BE2C (cell line): ENCODE data around the gene SRD5A1.

Source experiments
- DNase-seq: peaks from one replicate; pipeline ENCODE4 v3.0.0-alpha.2; 2020
- H3K27me3 ChIP-seq: fragments of 250-450 bp; sonication (Bioruptor Pico); 2 replicates; pipeline ENCODE4 v1.5.1; 2020; ENCODE audit warnings: mild to moderate bottlenecking
- H3K36me3 ChIP-seq: fragments of 250-450 bp; sonication (Bioruptor Pico); 2 replicates; pipeline ENCODE4 v1.5.1; 2020; ENCODE audit warnings: mild to moderate bottlenecking
- H3K4me1 ChIP-seq: fragments of 250-450 bp; sonication (Bioruptor Pico); 2 replicates; pipeline ENCODE4 v1.5.1; 2020
- H3K4me3 ChIP-seq: 2 replicates; pipeline ENCODE4 v1.5.1; 2011; ENCODE audit warnings: low read depth, low read length
- H3K9me3 ChIP-seq: fragments of 250-450 bp; sonication (Bioruptor Pico); 2 replicates; pipeline ENCODE4 v1.5.1; 2020
- TF ChIP-seq, protein P1 (sequence below): IDR thresholded peaks from 2 replicates; pipeline ENCODE4 v1.5.1; 2012; ENCODE audit warnings: mild to moderate bottlenecking, low read depth, low read length

The SRD5A1 gene

DNA sequence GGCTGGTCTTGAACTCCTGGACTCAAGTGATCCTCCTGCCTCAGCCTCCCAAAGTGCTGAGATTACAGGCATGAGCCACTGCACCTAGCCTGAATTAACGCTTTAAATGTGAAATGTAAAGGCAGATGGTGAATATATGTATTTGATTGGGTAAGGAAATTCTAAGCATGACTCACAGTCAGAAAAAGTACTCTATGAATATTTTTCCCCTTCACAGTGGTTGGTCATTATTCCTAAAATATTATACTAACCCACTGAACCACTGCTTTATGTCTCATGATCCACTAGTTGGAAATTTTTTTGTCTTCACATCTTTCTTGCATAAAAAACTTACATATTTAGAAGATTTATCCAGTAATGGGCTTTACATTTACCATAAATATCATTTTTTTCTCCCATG, 65.5 kb downstream of the SRD5A1 start:
- Histone ChIP-seq H3K4me1 (no peaks in the 10 kb centered on the region), H3K9me3 (no peaks in the 10 kb centered on the region), H3K4me3 (no peak overlapping the region), H3K36me3 (no peaks in the 10 kb centered on the region), H3K27me3 (peaks cover 12% of the 10 kb centered on the region)
- TF ChIP-seq, protein P1, sequence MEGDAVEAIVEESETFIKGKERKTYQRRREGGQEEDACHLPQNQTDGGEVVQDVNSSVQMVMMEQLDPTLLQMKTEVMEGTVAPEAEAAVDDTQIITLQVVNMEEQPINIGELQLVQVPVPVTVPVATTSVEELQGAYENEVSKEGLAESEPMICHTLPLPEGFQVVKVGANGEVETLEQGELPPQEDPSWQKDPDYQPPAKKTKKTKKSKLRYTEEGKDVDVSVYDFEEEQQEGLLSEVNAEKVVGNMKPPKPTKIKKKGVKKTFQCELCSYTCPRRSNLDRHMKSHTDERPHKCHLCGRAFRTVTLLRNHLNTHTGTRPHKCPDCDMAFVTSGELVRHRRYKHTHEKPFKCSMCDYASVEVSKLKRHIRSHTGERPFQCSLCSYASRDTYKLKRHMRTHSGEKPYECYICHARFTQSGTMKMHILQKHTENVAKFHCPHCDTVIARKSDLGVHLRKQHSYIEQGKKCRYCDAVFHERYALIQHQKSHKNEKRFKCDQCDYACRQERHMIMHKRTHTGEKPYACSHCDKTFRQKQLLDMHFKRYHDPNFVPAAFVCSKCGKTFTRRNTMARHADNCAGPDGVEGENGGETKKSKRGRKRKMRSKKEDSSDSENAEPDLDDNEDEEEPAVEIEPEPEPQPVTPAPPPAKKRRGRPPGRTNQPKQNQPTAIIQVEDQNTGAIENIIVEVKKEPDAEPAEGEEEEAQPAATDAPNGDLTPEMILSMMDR, result no peak
- no peak for DNase-seq

DNA sequence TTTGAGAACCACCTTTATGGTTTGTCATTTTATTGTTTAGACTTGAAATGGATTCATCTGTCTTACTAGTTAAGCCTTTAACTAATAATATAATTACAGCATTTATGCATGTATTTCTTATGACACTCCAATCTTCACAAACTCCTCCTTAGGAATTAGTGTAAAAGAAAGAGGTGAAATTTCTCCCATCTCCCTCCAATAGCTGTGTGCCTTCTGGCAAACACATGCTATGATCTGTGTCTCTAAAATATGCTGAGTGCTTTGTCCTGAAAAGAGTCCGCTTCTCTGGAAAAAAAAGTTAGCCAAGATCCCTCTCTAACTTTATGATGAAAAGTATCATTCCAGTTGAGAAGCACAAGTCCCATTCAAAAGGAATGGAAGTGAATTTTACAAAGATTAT, 66.1 kb downstream of the SRD5A1 start:
- Histone ChIP-seq H3K27me3 (peaks cover 12% of the 10 kb centered on the region), H3K4me3 (no peak overlapping the region)
- TF ChIP-seq, protein P1, result no peak

DNA sequence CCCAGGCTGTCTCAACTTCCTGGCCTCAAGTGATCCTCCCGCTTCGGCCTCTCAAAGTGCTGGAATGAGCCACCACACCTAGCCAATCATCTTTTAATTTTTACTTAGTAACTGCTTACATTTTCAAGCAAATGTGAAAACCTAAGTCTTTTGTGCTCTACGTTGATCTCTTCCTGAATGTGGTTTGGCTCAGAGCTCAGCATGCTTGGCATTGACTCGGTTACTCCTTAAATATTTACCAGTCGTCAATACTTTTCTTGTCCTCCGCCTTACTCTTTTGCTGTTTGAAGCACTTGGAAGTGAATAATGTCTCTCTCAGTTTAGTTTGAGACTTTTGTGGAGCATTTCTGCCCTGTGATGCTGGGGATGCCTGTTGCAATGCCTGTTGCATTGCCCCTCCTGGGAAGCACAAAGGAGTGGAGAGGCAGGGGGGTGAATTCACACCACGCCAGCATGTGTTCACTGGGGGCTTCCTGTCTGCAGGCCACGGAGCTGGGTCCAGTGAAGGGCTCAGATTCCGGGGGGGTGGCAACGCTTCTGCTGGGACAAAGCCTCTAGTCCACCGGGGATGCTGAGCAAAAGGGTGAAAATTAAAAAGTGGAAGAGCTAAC, 66.9 kb downstream of the SRD5A1 start:
- DNase-seq, result no peak
- H3K9me3 ChIP-seq, result no peaks in the 10 kb centered on the region
- no peaks in the 10 kb centered on the region for H3K4me1 ChIP-seq
- H3K36me3 ChIP-seq, result no peaks in the 10 kb centered on the region
- no peak overlapping the region for H3K4me3 ChIP-seq
- TF ChIP-seq, protein P1, result no peak
- peaks cover 12% of the 10 kb centered on the region for H3K27me3 ChIP-seq

More for the DNA sequence above, 66.1 kb downstream of the SRD5A1 start:
- DNase-seq, result no peak
- Histone ChIP-seq H3K4me1 (no peaks in the 10 kb centered on the region), H3K36me3 (no peaks in the 10 kb centered on the region), H3K9me3 (no peaks in the 10 kb centered on the region)

DNA sequence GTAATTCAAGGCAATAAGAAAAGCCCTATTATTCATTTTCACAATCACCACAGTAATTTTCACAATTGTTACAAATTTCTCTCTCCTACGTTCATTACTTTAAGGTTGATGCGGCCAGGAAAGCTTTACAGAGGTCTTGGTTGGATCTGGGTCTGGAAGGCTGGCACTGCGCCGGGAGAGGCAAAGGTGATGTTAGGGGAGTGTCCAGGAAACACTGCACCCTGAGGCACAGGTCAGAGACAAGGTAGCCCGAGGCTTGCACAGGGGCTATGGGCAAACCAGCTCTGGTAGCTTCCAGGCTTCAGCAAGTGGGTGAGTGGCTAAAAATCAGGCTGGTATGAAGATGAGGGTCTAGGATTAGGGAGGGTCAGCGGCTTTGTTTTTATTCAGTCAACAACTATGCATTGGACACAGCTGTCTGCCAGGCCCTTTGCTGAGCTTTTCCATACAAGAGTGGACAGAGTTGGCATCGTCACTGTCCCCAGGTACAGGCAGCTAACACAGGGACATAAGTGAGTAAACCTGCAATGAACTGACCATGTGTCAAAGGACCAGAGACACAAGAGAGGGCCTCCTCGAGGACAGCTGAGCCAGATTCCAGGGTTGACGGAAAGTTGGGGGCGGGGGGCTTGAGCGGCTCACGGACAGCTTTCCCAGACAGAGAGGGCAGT, 67.6 kb downstream of the SRD5A1 start:
- TF ChIP-seq, protein P1, result no peak

DNA sequence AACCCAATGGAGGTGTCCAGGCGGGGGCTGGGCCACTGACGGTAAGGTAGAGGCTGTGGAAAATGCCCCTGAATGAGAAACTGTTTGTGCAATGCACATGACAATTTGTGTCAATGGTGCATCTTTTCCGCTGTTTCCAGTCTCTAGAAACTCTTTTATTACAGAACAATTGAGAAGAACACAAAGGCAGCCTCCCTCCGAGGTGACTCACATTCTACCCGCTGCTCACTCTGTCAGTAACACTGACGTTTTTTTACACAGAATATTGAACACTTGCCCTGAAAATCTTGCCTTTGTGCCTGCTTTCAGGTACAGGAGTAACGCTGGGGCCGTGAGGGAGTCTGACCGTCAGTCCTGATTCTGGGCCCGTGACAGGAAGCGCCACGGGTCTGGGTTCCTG, 68.3 kb downstream of the SRD5A1 start:
- H3K36me3 ChIP-seq, result no peaks in the 10 kb centered on the region
- TF ChIP-seq, protein P1, result no peak
- no peaks in the 10 kb centered on the region for H3K9me3 ChIP-seq
- peaks cover 2% of the 10 kb centered on the region; the same call in 1 of the 2 replicates for H3K4me1 ChIP-seq
- H3K27me3 ChIP-seq, result peaks cover 12% of the 10 kb centered on the region
- no peak overlapping the region for H3K4me3 ChIP-seq
- no peak for DNase-seq

More for the DNA sequence above, 67.6 kb downstream of the SRD5A1 start:
- no peak for DNase-seq
- Histone ChIP-seq H3K9me3 (no peaks in the 10 kb centered on the region), H3K4me1 (peaks cover 2% of the 10 kb centered on the region; the same call in 1 of the 2 replicates), H3K27me3 (peaks cover 12% of the 10 kb centered on the region), H3K4me3 (no peak overlapping the region), H3K36me3 (no peaks in the 10 kb centered on the region)

DNA sequence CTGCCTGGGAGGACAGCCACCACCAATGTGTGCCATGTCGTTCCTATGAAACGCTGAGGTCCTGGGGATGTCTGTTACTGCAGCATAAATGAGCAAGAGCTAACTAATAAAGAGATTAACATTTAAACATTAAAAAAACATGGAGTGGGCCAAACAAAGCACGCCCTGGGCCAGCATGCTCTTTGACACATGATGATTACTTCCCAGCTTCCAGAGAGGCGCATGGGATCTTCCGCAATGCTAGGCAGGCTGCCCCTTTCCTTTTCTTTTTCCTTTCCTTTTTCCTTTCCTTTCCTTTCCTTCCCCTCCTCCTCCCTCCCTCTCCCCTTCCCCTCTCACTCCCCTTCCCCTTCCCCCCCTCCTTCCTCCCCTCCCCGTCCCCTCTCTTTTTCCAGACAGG, 69.4 kb downstream of the SRD5A1 start:
- H3K4me3 ChIP-seq, result no peak overlapping the region
- TF ChIP-seq, protein P1, result no peak

More for the DNA sequence above, 69.4 kb downstream of the SRD5A1 start:
- Histone ChIP-seq H3K27me3 (peaks cover 8% of the 10 kb centered on the region), H3K4me1 (peaks cover 2% of the 10 kb centered on the region; the same call in 1 of the 2 replicates), H3K36me3 (no peaks in the 10 kb centered on the region), H3K9me3 (no peaks in the 10 kb centered on the region)
- no peak for DNase-seq
